Lung (tissue), 12 donors: ENCODE measurements around the gene PRAC1. TPM values are rescaled to one million over a fixed set of nuclear protein-coding genes. Genes with fewer than 3 reads are reported as not detected.

ENCODE experiments used
- ATAC-seq: fragments of 200-7000 bp; cut with Tn5 transposase; one replicate; pipeline ENCODE4 v1.9.1; 2020; ENCODE audit warnings: moderate number of reproducible peaks; ENCODE audit not compliant: insufficient read depth, low FRiP score
- DNase-seq, 3 donors: peaks; one replicate each; pipeline ENCODE4 v3.0.0-alpha.2; 2013 to 2017
- H3K27ac ChIP-seq, 2 donors: one replicate each; pipeline ENCODE4 v1.5.1; 2013; ENCODE audit warnings: mild to moderate bottlenecking in 2 of 2, moderate library complexity in 2 of 2, control low read depth in 1 of 2, inconsistent platforms in 1 of 2, low read depth in 1 of 2, low read length in 1 of 2
- H3K27me3 ChIP-seq, 3 donors: one replicate each; pipeline ENCODE4 v1.5.1; 2013; ENCODE audit warnings: low read length in 2 of 3; ENCODE audit not compliant: control insufficient read depth in 3 of 3, insufficient read depth in 3 of 3
- H3K36me3 ChIP-seq, 4 donors: one replicate each; pipeline ENCODE4 v1.5.1; 2013; ENCODE audit warnings: low read length in 4 of 4, mild to moderate bottlenecking in 1 of 4, moderate library complexity in 1 of 4; ENCODE audit not compliant: control insufficient read depth in 4 of 4, insufficient read depth in 4 of 4
- H3K4me1 ChIP-seq, 5 donors: one replicate each; pipeline ENCODE4 v1.5.1; 2013; ENCODE audit warnings: low read length in 5 of 5, mild to moderate bottlenecking in 2 of 5, moderate library complexity in 1 of 5; ENCODE audit not compliant: control insufficient read depth in 5 of 5, insufficient read depth in 5 of 5
- H3K4me3 ChIP-seq: one replicate; pipeline ENCODE4 v1.5.1; 2013; ENCODE audit warnings: mild to moderate bottlenecking, control low read depth, moderate library complexity
- H3K9ac ChIP-seq, 2 donors: one replicate each; pipeline ENCODE4 v1.5.1; 2013; ENCODE audit warnings: low read length in 2 of 2, control low read depth in 1 of 2; ENCODE audit not compliant: insufficient read depth in 1 of 2
- H3K9me3 ChIP-seq, 4 donors: one replicate each; pipeline ENCODE4 v1.5.1; 2013; ENCODE audit warnings: low read length in 3 of 4, mild to moderate bottlenecking in 1 of 4, moderate library complexity in 1 of 4; ENCODE audit not compliant: control insufficient read depth in 4 of 4, insufficient read depth in 3 of 4
- CTCF ChIP-seq: IDR thresholded peaks from 2 replicates; pipeline ENCODE4 v1.5.1; 2012; ENCODE audit warnings: mild to moderate bottlenecking; ENCODE audit errors: control extremely low read depth, extremely low read depth
- WGBS, 2 donors: extraction: QIAGEN DNeasy Blood & Tissue Kit; methylation state at CpG; one replicate each; pipeline ENCODE4 v1.1.7; 2013; 5-methylcytosine and 5-hydroxymethylcytosine counted together
- polyA plus RNA-seq, 2 donors: library from polyadenylated mRNA; stranded (reverse); fragments of 200-250 nt; gene quantifications; one replicate each; pipeline ENCODE4 v1.2.1, GENCODE V29; 2013
- total RNA-seq, 2 donors: library from RNA; depleted of rRNA in 1 of 2; stranded (reverse); fragments of >200 nt in 1 of 2; gene quantifications; one replicate each; pipeline ENCODE4 v1.2.1, GENCODE V29; 2014 to 2021
- donor health status: control.
- donor health status: control.
- donor health status: Bipolar disorder and iron deficiency.
- donor health status: healthy.
- donor health status: DM: yes; HTN: yes; CAD: no.

Gene PRAC1
- total and polyA plus RNA-seq, 4 donors, result not detected

GRCh38 chr17:48757524-48757961, 35.2 kb upstream of the PRAC1 start:
- no peak for ATAC-seq
- peaks cover 0 to 2% (median 0%) of the 10 kb centered on the region in 4 donors for H3K9me3 ChIP-seq
- WGBS, 2 donors, result 66 to 71% methylated on average over 2 of the region's 2 CpGs
- H3K27ac ChIP-seq, result no peak overlapping the region
- no peak for DNase-seq
- peaks cover 0 to 1% (median 0%) of the 10 kb centered on the region in 5 donors for H3K4me1 ChIP-seq
- H3K9ac ChIP-seq, result no peak overlapping the region
- H3K36me3 ChIP-seq, result no peaks in the 10 kb centered on the region
- no peak overlapping the region for H3K4me3 ChIP-seq
- peaks cover 4 to 82% (median 74%) of the 10 kb centered on the region in 3 donors for H3K27me3 ChIP-seq
- no peak for TF ChIP-seq CTCF

GRCh38 chr17:48756830-48757251, 34.5 kb upstream of the PRAC1 start:
- Histone ChIP-seq H3K27me3 (peaks cover 4 to 83% (median 77%) of the 10 kb centered on the region in 3 donors), H3K9ac (no peak overlapping the region), H3K4me1 (peaks cover 0 to 1% (median 0%) of the 10 kb centered on the region in 5 donors), H3K4me3 (no peak overlapping the region), H3K36me3 (no peaks in the 10 kb centered on the region), H3K27ac (no peak overlapping the region), H3K9me3 (peaks cover 0 to 5% (median 0%) of the 10 kb centered on the region in 4 donors)
- no peak for TF ChIP-seq CTCF
- DNase-seq (no peak), ATAC-seq (no peak)
- 25 to 36% methylated on average over 3 of the region's 3 CpGs for WGBS, 2 donors

GRCh38 chr17:48755356-48755755, 33.0 kb upstream of the PRAC1 start:
- Histone ChIP-seq H3K36me3 (no peaks in the 10 kb centered on the region), H3K4me1 (peaks cover 0 to 1% (median 0%) of the 10 kb centered on the region in 5 donors), H3K9ac (no peak overlapping the region), H3K9me3 (peaks cover 0 to 9% (median 0%) of the 10 kb centered on the region in 4 donors), H3K27ac (no peak overlapping the region), H3K27me3 (peaks cover 7 to 89% (median 88%) of the 10 kb centered on the region in 3 donors), H3K4me3 (no peak overlapping the region)
- 13 to 14% methylated on average over 8 of the region's 8 CpGs for WGBS, 2 donors
- DNase-seq (no peak), ATAC-seq (no peak)
- TF ChIP-seq CTCF, result no peak
